Esophagus squamous epithelium (tissue), 5 donors: Measurements from ENCODE around the gene CEMIP. TPM values are rescaled to one million over a fixed set of nuclear protein-coding genes. Genes with fewer than 3 reads are reported as not detected.

ENCODE experiments used
- DNase-seq: peaks from one replicate; lab custom pipeline; 2025; lab: John Stamatoyannopoulos, UW
- H3K27ac ChIP-seq, 4 donors: fragments of 200-600 bp; sonication (generic); one replicate each; pipeline ENCODE4 v1.5.1; 2016 to 2019; ENCODE audit warnings: mild to moderate bottlenecking in 1 of 4
- H3K27me3 ChIP-seq, 4 donors: fragments of 200-600 bp; sonication (generic); 1 replicate in 3 of 4; 2 replicates in 1 of 4; pipeline versions ENCODE4 v1.5.1 to v1.6.0; 2017 to 2021; ENCODE audit warnings: antibody characterized with exemption in 1 of 4
- H3K36me3 ChIP-seq, 3 donors: fragments of 200-600 bp; sonication (generic); one replicate each; pipeline ENCODE4 v1.5.1; 2016 to 2019
- H3K4me1 ChIP-seq, 3 donors: fragments of 200-600 bp; sonication (generic); one replicate each; pipeline ENCODE4 v1.5.1; 2017 to 2019
- H3K4me3 ChIP-seq, 4 donors: fragments of 200-600 bp; sonication (generic); 1 replicate in 3 of 4; 2 replicates in 1 of 4; pipeline ENCODE4 v1.5.1; 2016 to 2019; ENCODE audit warnings: mild to moderate bottlenecking in 2 of 4, moderate library complexity in 1 of 4
- H3K9me3 ChIP-seq, 3 donors: fragments of 200-600 bp; sonication (generic); one replicate each; pipeline ENCODE4 v1.5.1; 2016 to 2019
- CTCF ChIP-seq, 6 experiments: fragments of 450-650 bp in 4 of 6; fragments of 200-600 bp in 2 of 6; sonication (generic) in 2 of 6; IDR thresholded peaks; one replicate each; pipeline ENCODE4 v1.5.1; 2016 to 2019; ENCODE audit warnings: antibody characterized with exemption in 6 of 6, mild to moderate bottlenecking in 4 of 6, moderate library complexity in 4 of 6
- POLR2A ChIP-seq, 4 donors: fragments of 450-650 bp; IDR thresholded peaks; one replicate each; pipeline ENCODE4 v1.6.1; 2017; ENCODE audit warnings: antibody characterized with exemption in 4 of 4, mild to moderate bottlenecking in 4 of 4, moderate library complexity in 3 of 4
- WGBS, 2 donors: methylation state at CpG; one replicate each; pipeline ENCODE4 v1.1.5; 2018; 5-methylcytosine and 5-hydroxymethylcytosine counted together
- intact Hi-C: fragments of 100-400 bp; cut with DNase I; formaldehyde crosslinking; loops from one replicate; pipeline ENCODE4 v1.15.0; 2022
- total RNA-seq, 4 donors: library from RNA; depleted of rRNA; stranded (reverse); fragments of >200 nt; gene quantifications; one replicate each; pipeline ENCODE4 v1.1.0, GENCODE V29; 2016
- donor health status: DM: yes; HTN: yes; CAD: no.

The CEMIP gene
- total RNA-seq, 4 donors from 2014 or later: 2.8 to 13.5 (median 7.6) TPM

- intact Hi-C loops: no loop called here
- 23 to 34% methylated on average over 4 to 6 of the region's 8 CpGs for WGBS, 2 donors
- H3K27ac ChIP-seq: peak overlapping the region in 2 of 4 donors; percentile 10 to 29
These were observed 77.7 kb downstream of the CEMIP start for GRCh38 chr15:80856809-80857377.

GRCh38 chr15:80861731-80862170 is 82.6 kb downstream of the CEMIP start:
- H3K4me1 ChIP-seq: peaks cover 5 to 28% (median 7%) of the 10 kb centered on the region in 3 donors
- H3K36me3 ChIP-seq: no peaks in the 10 kb centered on the region
- peaks cover 0 to 30% (median 0%) of the 10 kb centered on the region in 4 donors for H3K27me3 ChIP-seq
- WGBS, 2 donors: 20% methylated on average over 1 of the region's 5 CpGs; no CpG with 5 or more reads in 1 of the 2 donors
- TF ChIP-seq POLR2A (IDR thresholded peaks at IDR 0.05): no peak
- no peak for TF ChIP-seq CTCF (IDR thresholded peaks at IDR 0.05)
- no peak overlapping the region for H3K4me3 ChIP-seq
- H3K9me3 ChIP-seq: no peaks in the 10 kb centered on the region
- DNase-seq: no peak
- intact Hi-C loops: no loop called here
- H3K27ac ChIP-seq: no peak overlapping the region

More at GRCh38 chr15:80856809-80857377, 77.7 kb downstream of the CEMIP start:
- no peak for DNase-seq
- H3K4me3 ChIP-seq: no peak overlapping the region
- TF ChIP-seq POLR2A (IDR thresholded peaks at IDR 0.05) (no peak), CTCF (IDR thresholded peaks at IDR 0.05) (no peak)
- H3K27me3 ChIP-seq: peaks cover 0 to 26% (median 0%) of the 10 kb centered on the region in 4 donors
- no peaks in the 10 kb centered on the region for H3K36me3 ChIP-seq
- peaks cover 5 to 64% (median 25%) of the 10 kb centered on the region in 3 donors for H3K4me1 ChIP-seq
- H3K9me3 ChIP-seq: no peaks in the 10 kb centered on the region

- no peak for DNase-seq
- TF ChIP-seq CTCF (IDR thresholded peaks at IDR 0.05): no peak
- no peak for TF ChIP-seq POLR2A (IDR thresholded peaks at IDR 0.05)
- Histone ChIP-seq H3K27me3 (peaks cover 0 to 24% (median 0%) of the 10 kb centered on the region in 4 donors), H3K27ac (no peak overlapping the region), H3K4me3 (no peak overlapping the region), H3K4me1 (peaks cover 0 to 23% (median 5%) of the 10 kb centered on the region in 3 donors), H3K36me3 (no peaks in the 10 kb centered on the region), H3K9me3 (no peaks in the 10 kb centered on the region)
- intact Hi-C loops: no loop called here
- 82 to 92% methylated on average over 4 of the region's 4 CpGs for WGBS, 2 donors
These were observed 85.5 kb downstream of the CEMIP start for GRCh38 chr15:80864666-80865065.

GRCh38 chr15:80866936-80867335 is 87.8 kb downstream of the CEMIP start:
- no peak overlapping the region for H3K27ac ChIP-seq
- intact Hi-C loops: no loop called here
- peaks cover 0 to 15% (median 0%) of the 10 kb centered on the region in 3 donors for H3K4me1 ChIP-seq
- no peak for DNase-seq
- H3K36me3 ChIP-seq: no peaks in the 10 kb centered on the region
- peaks cover 0 to 9% (median 0%) of the 10 kb centered on the region in 4 donors for H3K27me3 ChIP-seq
- WGBS, 2 donors: 44 to 65% methylated on average over 2 of the region's 2 CpGs
- no peak overlapping the region for H3K4me3 ChIP-seq
- no peak for TF ChIP-seq CTCF (IDR thresholded peaks at IDR 0.05)
- TF ChIP-seq POLR2A (IDR thresholded peaks at IDR 0.05): no peak
- H3K9me3 ChIP-seq: no peaks in the 10 kb centered on the region

- Histone ChIP-seq H3K4me1 (peaks cover 0 to 14% (median 0%) of the 10 kb centered on the region in 3 donors), H3K36me3 (peaks cover 0 to under 1% (median 0%) of the 10 kb centered on the region in 3 donors), H3K27ac (no peak overlapping the region), H3K27me3 (no peaks in the 10 kb centered on the region), H3K4me3 (no peak overlapping the region), H3K9me3 (no peaks in the 10 kb centered on the region)
- 71 to 92% methylated on average over 1 to 8 of the region's 8 CpGs for WGBS, 2 donors
- DNase-seq: no peak
- TF ChIP-seq POLR2A (IDR thresholded peaks at IDR 0.05) (no peak), CTCF (IDR thresholded peaks at IDR 0.05) (no peak)
- intact Hi-C loops: no loop called here
These were observed 91.2 kb downstream of the CEMIP start for GRCh38 chr15:80870366-80870765.
